HK-2 (cell line): ENCODE data around the gene GP9.
"Not testable (repeated sequence)": the region's sequence is repeated elsewhere in the genome, so short reads cannot be mapped to it uniquely, and the experiment has no call there.

Experiments
- DNase-seq: peaks from one replicate; pipeline ENCODE4 v3.0.0-alpha.2; 2018; ENCODE audit not compliant: unreplicated experiment

The GP9 gene

GRCh38 chr3:129050556-129051295 lies 9.9 kb upstream of the GP9 start:
- no peak for DNase-seq

- no peak for DNase-seq
Observed at GRCh38 chr3:129051871-129052340, 8.7 kb upstream of the GP9 start.

GRCh38 chr3:129052675-129053074 lies 7.9 kb upstream of the GP9 start:
- DNase-seq, result no peak

- no peak for DNase-seq
Observed at GRCh38 chr3:129054605-129055104, 5.9 kb upstream of the GP9 start.

- no peak for DNase-seq
Observed at GRCh38 chr3:129056451-129057173, 4.0 kb upstream of the GP9 start.

GRCh38 chr3:129057249-129057648 lies 3.3 kb upstream of the GP9 start:
- no peak for DNase-seq

- no peak for DNase-seq
Observed at GRCh38 chr3:129058441-129059200, 2.0 kb upstream of the GP9 start.

- DNase-seq, result no peak
Observed at GRCh38 chr3:129059311-129059958, 1.1 kb upstream of the GP9 start.

GRCh38 chr3:129061023-129061887 lies 676 bp downstream of the GP9 start:
- DNase-seq, result no peak

- no peak for DNase-seq
Observed at GRCh38 chr3:129061888-129062834, 1.6 kb downstream of the GP9 start.

- DNase-seq, result no peak
Observed at GRCh38 chr3:129063091-129063640, 2.6 kb downstream of the GP9 start.

- DNase-seq, result no peak
Observed at GRCh38 chr3:129063841-129064482, 3.4 kb downstream of the GP9 start.

GRCh38 chr3:129065016-129065719 lies 4.6 kb downstream of the GP9 start:
- DNase-seq, result no peak

GRCh38 chr3:129065720-129066073 lies 5.1 kb downstream of the GP9 start:
- no peak for DNase-seq

GRCh38 chr3:129067719-129068118 lies 7.1 kb downstream of the GP9 start:
- DNase-seq, result not testable (repeated sequence)

GRCh38 chr3:129068291-129068886 lies 7.8 kb downstream of the GP9 start:
- no peak for DNase-seq

GRCh38 chr3:129069313-129070085 lies 8.9 kb downstream of the GP9 start:
- DNase-seq, result not testable (repeated sequence)
